Measurements from ENCODE around the gene STX16. TPM values are rescaled to one million over a fixed set of nuclear protein-coding genes. Genes with fewer than 3 reads are reported as not detected.

The STX16 gene
- total and polyA plus RNA-seq, 2 of the 13 experiments (the other 11 are each of a cell fraction or from before 2014, with no cell fraction given) = 28.0 to 72.7 TPM

GRCh38 chr20:58688414-58688813 lies 37.3 kb downstream of the STX16 start:
- FAIRE-seq (peak; percentile 68), ATAC-seq (no peak), DNase-seq (ENCODE audit: low spot score) (no peak)
- BruUV-seq (replicated peaks) = no TSS peak
- Histone ChIP-seq H3K79me2 (ENCODE audit: insufficient read depth, low read length) (no peaks in the 10 kb centered on the region), H3K36me3 (replicated peaks in 1 of 2; ENCODE audit: control insufficient read depth in 1 of 2, insufficient read depth in 2 of 2, low read length in 2 of 2) (peaks cover 0 to 5% of the 10 kb centered on the region in 2 experiments; a peak in 3 of 5 replicates), H2AFZ (ENCODE audit: low read length) (no peak overlapping the region), H3K9ac (ENCODE audit: insufficient read depth, low read depth, low read length) (no peak overlapping the region), H3K4me1 (ENCODE audit: insufficient read depth, low read length) (no peaks in the 10 kb centered on the region), H3K4me3 (replicated peaks in 1 of 3; ENCODE audit: insufficient read depth in 1 of 3, low read depth in 2 of 3, low read length in 3 of 3) (no peak overlapping the region), H3K27me3 (ENCODE audit: control insufficient read depth in 1 of 2, insufficient read depth in 2 of 2, low read length in 2 of 2) (no peaks in the 10 kb centered on the region; a peak in 1 of 5 replicates), H3K4me2 (ENCODE audit: low read depth, low read length) (no peak overlapping the region), H4K20me1 (ENCODE audit: insufficient read depth, low read length) (no peaks in the 10 kb centered on the region), H3K9me3 (ENCODE audit: low read length) (no peaks in the 10 kb centered on the region), H3K27ac (ENCODE audit: extremely low read length, insufficient read depth, low read length) (no peak overlapping the region)
- in situ Hi-C loops (cut with HindIII; ENCODE audit: extremely low pct_ligation_motif_present, low pct_unique_long_range_greater_than_20kb) (no loop called here), intact Hi-C loops (cut with micrococcal nuclease; ENCODE audit: unreplicated experiment) (no loop called here)
- WGBS (ENCODE audit: low lambda C conversion rate) = 87% methylated on average over 4 of the region's 4 CpGs
- CTCF ChIA-PET (ENCODE audit: low intra/inter-chr PET ratio, low total read pairs) = no interaction called here
- no peak for TF ChIP-seq CC2D1A (CRISPR knock-in tag; IDR thresholded peaks at IDR 0.05)
- TF ChIP-seq SP1 (IDR thresholded peaks at IDR 0.05) = 0 out of 2 replicates have a peak, but pooled peaks have one; percentile 27
- no peak for TF ChIP-seq SP1 (CRISPR knock-in tag; IDR thresholded peaks at IDR 0.05)
- POLR2A ChIA-PET = no interaction called here

GRCh38 chr20:58688840-58689239 lies 37.8 kb downstream of the STX16 start:
- in situ Hi-C loops (cut with HindIII; ENCODE audit: extremely low pct_ligation_motif_present, low pct_unique_long_range_greater_than_20kb) (no loop called here), intact Hi-C loops (cut with micrococcal nuclease; ENCODE audit: unreplicated experiment) (no loop called here)
- POLR2A ChIA-PET = no interaction called here
- BruUV-seq (replicated peaks) = no TSS peak
- Histone ChIP-seq H3K27me3 (ENCODE audit: control insufficient read depth in 1 of 2, insufficient read depth in 2 of 2, low read length in 2 of 2) (no peaks in the 10 kb centered on the region; a peak in 1 of 5 replicates), H3K9me3 (ENCODE audit: low read length) (no peaks in the 10 kb centered on the region), H2AFZ (ENCODE audit: low read length) (no peak overlapping the region), H3K4me2 (ENCODE audit: low read depth, low read length) (no peak overlapping the region), H3K36me3 (replicated peaks in 1 of 2; ENCODE audit: control insufficient read depth in 1 of 2, insufficient read depth in 2 of 2, low read length in 2 of 2) (peaks cover 0 to 6% of the 10 kb centered on the region in 2 experiments; a peak in 3 of 5 replicates), H3K27ac (ENCODE audit: extremely low read length, insufficient read depth, low read length) (no peak overlapping the region), H3K79me2 (ENCODE audit: insufficient read depth, low read length) (no peaks in the 10 kb centered on the region), H3K4me1 (ENCODE audit: insufficient read depth, low read length) (no peaks in the 10 kb centered on the region), H3K9ac (ENCODE audit: insufficient read depth, low read depth, low read length) (no peak overlapping the region), H4K20me1 (ENCODE audit: insufficient read depth, low read length) (no peaks in the 10 kb centered on the region), H3K4me3 (replicated peaks in 1 of 3; ENCODE audit: insufficient read depth in 1 of 3, low read depth in 2 of 3, low read length in 3 of 3) (no peak overlapping the region)
- CTCF ChIA-PET (ENCODE audit: low intra/inter-chr PET ratio, low total read pairs) = no interaction called here
- FAIRE-seq = no peak
- 92% methylated on average over 6 of the region's 6 CpGs for WGBS (ENCODE audit: low lambda C conversion rate)
- TF ChIP-seq HBP1 (CRISPR knock-in tag; IDR thresholded peaks at IDR 0.05; ENCODE audit: low read depth) = no peak
- no peak for ATAC-seq
- DNase-seq (ENCODE audit: low spot score) = no peak
